HG03108 (cell line): ENCODE measurements around the gene PEBP1.

Experiments
- ATAC-seq: cut with Tn5 transposase; IDR thresholded peaks from one replicate; pipeline ENCODE4 v1.9.1; 2021; ENCODE audit warnings: moderate library complexity; ENCODE audit not compliant: unreplicated experiment

The PEBP1 gene

DNA sequence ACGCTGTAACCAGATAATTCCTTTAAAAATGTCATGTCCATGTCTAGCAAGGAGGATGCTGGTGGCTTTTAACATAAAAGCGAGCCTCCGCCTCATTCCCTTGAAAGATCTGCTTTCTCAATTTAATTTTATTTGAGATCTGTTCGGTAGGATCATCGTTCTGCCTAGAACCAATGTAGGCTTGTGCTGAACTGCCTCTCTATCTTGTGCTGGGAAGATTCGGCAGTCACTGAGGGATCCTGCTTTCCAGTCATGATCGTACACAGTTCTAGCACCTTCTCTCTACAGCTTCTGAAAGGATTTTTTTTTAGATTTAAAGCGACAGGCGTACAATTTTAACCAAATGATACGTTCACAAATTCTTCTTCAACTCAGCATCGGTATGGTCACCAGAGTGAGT, 54.3 kb downstream of the PEBP1 start:
- ATAC-seq: no peak

DNA sequence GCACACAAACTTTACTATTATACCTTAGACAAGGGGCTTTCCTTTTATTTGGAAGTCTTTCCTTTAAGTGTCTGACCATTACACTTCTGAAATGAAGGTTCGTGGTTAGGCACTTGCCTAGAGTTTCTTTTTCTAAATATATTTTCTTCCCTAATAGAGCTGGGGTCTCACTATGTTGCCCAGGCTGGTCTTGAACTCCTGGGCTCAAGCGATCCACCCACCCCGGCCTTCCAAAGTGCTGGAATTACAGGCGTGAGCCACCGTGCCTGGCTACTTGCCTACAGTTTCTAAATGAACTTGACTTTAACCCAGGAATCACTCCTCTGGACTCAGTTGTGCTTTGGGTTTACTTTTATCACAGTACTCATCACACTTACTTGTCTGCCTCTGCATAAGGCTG, 57.6 kb downstream of the PEBP1 start:
- no peak for ATAC-seq

DNA sequence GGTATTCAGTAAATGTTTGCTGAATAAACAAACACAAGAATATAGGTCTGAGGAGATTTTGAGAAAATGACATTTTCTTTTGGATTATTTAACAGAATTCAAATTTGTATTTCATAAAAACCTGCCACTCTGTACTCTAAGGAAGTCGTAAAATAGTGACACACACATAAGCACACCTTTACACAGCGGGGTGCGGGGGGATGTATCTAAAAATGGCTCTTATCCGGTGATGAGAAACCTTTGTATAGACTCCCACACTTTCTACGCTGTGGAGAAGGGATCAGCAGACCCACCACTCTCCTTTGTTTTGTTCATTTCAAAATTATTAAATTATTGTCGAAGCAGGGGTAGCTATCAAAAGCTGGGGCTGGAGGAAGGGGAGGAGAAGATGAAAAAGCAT, 58.0 kb downstream of the PEBP1 start:
- no peak for ATAC-seq
